Naive B cell (primary cell): ENCODE data around the gene CAPN14. TPM values are rescaled to one million over a fixed set of nuclear protein-coding genes. Genes with fewer than 3 reads are reported as not detected.

Source experiments
- ATAC-seq, 2 donors: fragments of 150-1000 bp; cut with Tn5 transposase; 2 replicates each; pipeline ENCODE4 v1.10.0; 2021; ENCODE audit warnings: low read depth in 2 of 2, mild to moderate bottlenecking in 2 of 2, moderate library complexity in 2 of 2
- DNase-seq: peaks from one replicate; pipeline ENCODE4 v3.0.0; 2022
- H3K27ac Mint-ChIP-seq, 6 donors: one replicate each; pipeline ENCODE4 v1.8.0; 2020 to 2022; ENCODE audit warnings: mild to moderate bottlenecking in 6 of 6, mixed read lengths in 6 of 6, moderate library complexity in 5 of 6, inconsistent platforms in 2 of 6
- H3K27me3 Mint-ChIP-seq, 3 donors: one replicate each; pipeline ENCODE4 v1.8.0; 2021 to 2022; ENCODE audit warnings: mixed read lengths in 3 of 3, mild to moderate bottlenecking in 1 of 3
- H3K36me3 Mint-ChIP-seq, 2 donors: one replicate each; pipeline ENCODE4 v1.8.0; 2020 to 2022; ENCODE audit warnings: mixed read lengths in 2 of 2, inconsistent platforms in 1 of 2, mild to moderate bottlenecking in 1 of 2
- H3K4me1 Mint-ChIP-seq, 3 donors: one replicate each; pipeline ENCODE4 v1.8.0; 2020 to 2022; ENCODE audit warnings: mixed read lengths in 3 of 3, inconsistent platforms in 1 of 3, mild to moderate bottlenecking in 1 of 3, moderate library complexity in 1 of 3
- H3K4me3 Mint-ChIP-seq, 8 donors: one replicate each; pipeline ENCODE4 v1.8.0; 2020 to 2022; ENCODE audit warnings: mild to moderate bottlenecking in 8 of 8, mixed read lengths in 8 of 8, moderate library complexity in 8 of 8, inconsistent platforms in 2 of 8
- H3K9me3 Mint-ChIP-seq, 7 donors: one replicate each; pipeline ENCODE4 v1.8.0; 2020 to 2022; ENCODE audit warnings: mixed read lengths in 7 of 7, mild to moderate bottlenecking in 5 of 7, inconsistent platforms in 2 of 7, moderate library complexity in 1 of 7
- polyA plus RNA-seq, 6 donors: library from polyadenylated mRNA; unstranded; fragments of 300-500 nt; fragmentation: Illumina TruSeq; gene quantifications; one replicate each; pipeline ENCODE4 v1.2.3, GENCODE V29; 2021; ENCODE audit warnings: low read depth in 6 of 6

Gene CAPN14
- 1 to 10 TPM in 3 of 6 donors, under 1 TPM in 2, not detected in 1; 0.30 to 1.3 (median 1.1) TPM for polyA plus RNA-seq

GRCh38 chr2:31217465-31218200 lies at the start of gene CAPN14:
Gene CAPN14, minus strand, starts transcription at chr2:31217515. Its CDS starts 12,068 bp downstream, at chr2:31205447.
- H3K4me1 Mint-ChIP-seq: peaks cover 77 to 98% (median 88%) of the 10 kb centered on the region in 3 donors

GRCh38 chr2:31266804-31267203 lies 49.5 kb upstream of the CAPN14 start:
- DNase-seq: no peak
- no peak overlapping the region for H3K4me3 Mint-ChIP-seq
- no peaks in the 10 kb centered on the region for H3K9me3 Mint-ChIP-seq
- peak overlapping the region in 3 of 6 donors; percentile 25 to 43 (median 42) for H3K27ac Mint-ChIP-seq
- no peaks in the 10 kb centered on the region for H3K27me3 Mint-ChIP-seq
- peaks cover 6 to 19% (median 9%) of the 10 kb centered on the region in 3 donors for H3K4me1 Mint-ChIP-seq
- H3K36me3 Mint-ChIP-seq: peaks cover 7 to 10% of the 10 kb centered on the region in 2 donors
- no peak for ATAC-seq

More at GRCh38 chr2:31217465-31218200, at the start of gene CAPN14:
- Mint-ChIP-seq H3K9me3 (peaks cover 0 to 4% (median 0%) of the 10 kb centered on the region in 7 donors), H3K27ac (peak within 1 kb of the TSS; percentile 97 to 99 (median 98)), H3K36me3 (no peaks in the 10 kb centered on the region), H3K4me3 (peak within 1 kb of the TSS in 7 of 8 donors; percentile 1 to 86 (median 61)), H3K27me3 (no peaks in the 10 kb centered on the region)
- ATAC-seq (no peak), DNase-seq (no peak)

- Mint-ChIP-seq H3K27ac (no peak overlapping the region), H3K4me1 (peaks cover under 1 to 11% (median 3%) of the 10 kb centered on the region in 3 donors), H3K9me3 (no peaks in the 10 kb centered on the region), H3K27me3 (no peaks in the 10 kb centered on the region), H3K36me3 (peaks cover 7 to 16% of the 10 kb centered on the region in 2 donors), H3K4me3 (no peak overlapping the region)
- no peak for ATAC-seq
- DNase-seq: no peak
Measured at GRCh38 chr2:31265234-31265633, 47.9 kb upstream of the CAPN14 start.

- H3K4me1 Mint-ChIP-seq: peaks cover 4 to 6% (median 5%) of the 10 kb centered on the region in 3 donors
- no peaks in the 10 kb centered on the region for H3K27me3 Mint-ChIP-seq
- no peak for ATAC-seq
- peaks cover 7 to 16% of the 10 kb centered on the region in 2 donors for H3K36me3 Mint-ChIP-seq
- H3K27ac Mint-ChIP-seq: peak overlapping the region in 1 of 6 donors; percentile 56
- H3K9me3 Mint-ChIP-seq: no peaks in the 10 kb centered on the region
- no peak for DNase-seq
- no peak overlapping the region for H3K4me3 Mint-ChIP-seq
Measured at GRCh38 chr2:31263636-31264190, 46.4 kb upstream of the CAPN14 start.

GRCh38 chr2:31260870-31261269 lies 43.6 kb upstream of the CAPN14 start:
- H3K4me3 Mint-ChIP-seq: no peak overlapping the region
- peaks cover 0 to 6% of the 10 kb centered on the region in 2 donors for H3K36me3 Mint-ChIP-seq
- ATAC-seq: no peak
- H3K27me3 Mint-ChIP-seq: no peaks in the 10 kb centered on the region
- peaks cover 31 to 34% (median 34%) of the 10 kb centered on the region in 3 donors for H3K4me1 Mint-ChIP-seq
- peak overlapping the region in 1 of 6 donors; percentile 28 for H3K27ac Mint-ChIP-seq
- H3K9me3 Mint-ChIP-seq: no peaks in the 10 kb centered on the region
- no peak for DNase-seq

GRCh38 chr2:31259075-31259474 lies 41.8 kb upstream of the CAPN14 start:
- peaks cover 0 to 6% of the 10 kb centered on the region in 2 donors for H3K36me3 Mint-ChIP-seq
- peak overlapping the region in 2 of 6 donors; percentile 38 to 78 for H3K27ac Mint-ChIP-seq
- peak overlapping the region in 1 of 8 donors; percentile 69 for H3K4me3 Mint-ChIP-seq
- DNase-seq (no peak), ATAC-seq (no peak)
- H3K27me3 Mint-ChIP-seq: no peaks in the 10 kb centered on the region
- H3K9me3 Mint-ChIP-seq: no peaks in the 10 kb centered on the region
- H3K4me1 Mint-ChIP-seq: peaks cover 43 to 52% (median 52%) of the 10 kb centered on the region in 3 donors

GRCh38 chr2:31258351-31258750 lies 41.0 kb upstream of the CAPN14 start:
- H3K4me3 Mint-ChIP-seq: peak overlapping the region in 7 of 8 donors; percentile 47 to 88 (median 69)

GRCh38 chr2:31256611-31257382 lies 39.5 kb upstream of the CAPN14 start:
- peaks cover 62 to 74% (median 74%) of the 10 kb centered on the region in 3 donors for H3K4me1 Mint-ChIP-seq
- DNase-seq (no peak), ATAC-seq (no peak)
- no peaks in the 10 kb centered on the region for H3K27me3 Mint-ChIP-seq
- peak overlapping the region in 6 of 8 donors; percentile 63 to 88 (median 72) for H3K4me3 Mint-ChIP-seq
- H3K27ac Mint-ChIP-seq: peak overlapping the region in 4 of 6 donors; percentile 54 to 85 (median 80)
- no peaks in the 10 kb centered on the region for H3K9me3 Mint-ChIP-seq
- H3K36me3 Mint-ChIP-seq: peaks cover 0 to 6% of the 10 kb centered on the region in 2 donors

More at GRCh38 chr2:31258351-31258750, 41.0 kb upstream of the CAPN14 start:
- DNase-seq (no peak), ATAC-seq (peak; percentile 39 to 48)
- H3K36me3 Mint-ChIP-seq: peaks cover 0 to 6% of the 10 kb centered on the region in 2 donors
- H3K27me3 Mint-ChIP-seq: no peaks in the 10 kb centered on the region
- H3K9me3 Mint-ChIP-seq: no peaks in the 10 kb centered on the region
- peak overlapping the region in 4 of 6 donors; percentile 16 to 88 (median 83) for H3K27ac Mint-ChIP-seq
- H3K4me1 Mint-ChIP-seq: peaks cover 48 to 59% (median 59%) of the 10 kb centered on the region in 3 donors

GRCh38 chr2:31255911-31256571 lies 38.7 kb upstream of the CAPN14 start:
- ATAC-seq (peak; percentile 53 to 57), DNase-seq (no peak)
- Mint-ChIP-seq H3K27me3 (no peaks in the 10 kb centered on the region), H3K4me3 (peak overlapping the region in 7 of 8 donors; percentile 63 to 88 (median 71)), H3K36me3 (peaks cover 0 to 2% of the 10 kb centered on the region in 2 donors), H3K4me1 (peaks cover 69 to 82% (median 82%) of the 10 kb centered on the region in 3 donors), H3K9me3 (no peaks in the 10 kb centered on the region), H3K27ac (peak overlapping the region; percentile 54 to 85 (median 82))

GRCh38 chr2:31254237-31255203 lies 37.2 kb upstream of the CAPN14 start:
- H3K27ac Mint-ChIP-seq: peak overlapping the region; percentile 24 to 88 (median 67)
- peaks cover 76 to 89% (median 89%) of the 10 kb centered on the region in 3 donors for H3K4me1 Mint-ChIP-seq
- H3K9me3 Mint-ChIP-seq: no peaks in the 10 kb centered on the region
- H3K27me3 Mint-ChIP-seq: no peaks in the 10 kb centered on the region
- H3K4me3 Mint-ChIP-seq: peak overlapping the region in 4 of 8 donors; percentile 16 to 81 (median 36)
- DNase-seq (no peak), ATAC-seq (no peak)
- no peaks in the 10 kb centered on the region for H3K36me3 Mint-ChIP-seq

GRCh38 chr2:31253356-31254131 lies 36.2 kb upstream of the CAPN14 start:
- Mint-ChIP-seq H3K27ac (peak overlapping the region; percentile 8 to 86 (median 72)), H3K36me3 (no peaks in the 10 kb centered on the region), H3K4me1 (peaks cover 72 to 89% (median 89%) of the 10 kb centered on the region in 3 donors), H3K9me3 (no peaks in the 10 kb centered on the region), H3K27me3 (no peaks in the 10 kb centered on the region), H3K4me3 (peak overlapping the region in 7 of 8 donors; percentile 24 to 85 (median 59))
- DNase-seq (no peak), ATAC-seq (no peak)
